Osteoblast (primary cell): ENCODE data around the gene TTC3. TPM values are rescaled to one million over a fixed set of nuclear protein-coding genes. Genes with fewer than 3 reads are reported as not detected.

Experiments used
- DNase-seq: peaks from one replicate; pipeline ENCODE4 v3.0.0; 2011; ENCODE audit warnings: low spot score, mixed read lengths; ENCODE audit not compliant: insufficient read length; ENCODE audit errors: missing footprints
- H2AFZ ChIP-seq: 2 replicates; pipeline ENCODE4 v1.6.0; 2011; ENCODE audit warnings: mild to moderate bottlenecking, low read length
- H3K27ac ChIP-seq: 2 replicates; pipeline ENCODE4 v1.5.1; 2011; ENCODE audit warnings: mild to moderate bottlenecking, low read depth, low read length, moderate library complexity
- H3K27me3 ChIP-seq: 2 replicates; pipeline ENCODE4 v1.6.0; 2012; ENCODE audit warnings: mild to moderate bottlenecking, control low read depth, inconsistent platforms, low read length, moderate library complexity; ENCODE audit not compliant: insufficient read depth
- H3K36me3 ChIP-seq: 2 replicates; pipeline ENCODE4 v1.5.1; 2011; ENCODE audit warnings: mild to moderate bottlenecking, low read length, control low read depth, moderate library complexity; ENCODE audit not compliant: insufficient read depth
- H3K4me1 ChIP-seq: 2 replicates; pipeline ENCODE4 v1.5.1; 2011; ENCODE audit warnings: mild to moderate bottlenecking, low read length, control low read depth, moderate library complexity; ENCODE audit not compliant: insufficient read depth
- H3K4me2 ChIP-seq: 2 replicates; pipeline ENCODE4 v1.6.0; 2011; ENCODE audit warnings: mild to moderate bottlenecking, low read length; ENCODE audit not compliant: insufficient read depth
- H3K4me3 ChIP-seq: fragments of 200-600 bp; sonication (generic); 3 replicates; pipeline ENCODE4 v1.5.1; 2012; ENCODE audit warnings: mild to moderate bottlenecking, low read length, inconsistent platforms; ENCODE audit not compliant: insufficient read depth
- H3K79me2 ChIP-seq: 2 replicates; pipeline ENCODE4 v1.6.0; 2012; ENCODE audit warnings: mild to moderate bottlenecking, low read length, control low read depth, inconsistent platforms; ENCODE audit not compliant: insufficient read depth
- H3K9me3 ChIP-seq: 2 replicates; pipeline ENCODE4 v1.5.1; 2011; ENCODE audit warnings: low read depth, low read length, control low read depth
- H4K20me1 ChIP-seq: 2 replicates; pipeline ENCODE4 v1.6.0; 2012; ENCODE audit warnings: mild to moderate bottlenecking, low read length, control low read depth; ENCODE audit not compliant: insufficient read depth
- total RNA-seq: library from RNA; depleted of rRNA; stranded (reverse); fragments of >200 nt; gene quantifications from 2 replicates; pipeline ENCODE4 v1.2.3, GENCODE V29; 2012
- TF ChIP-seq, protein P1 (sequence below): IDR thresholded peaks from 2 replicates; pipeline ENCODE4 v1.5.1; 2011; ENCODE audit warnings: mild to moderate bottlenecking, low read depth, low read length, moderate library complexity; ENCODE audit errors: extremely low read depth

The TTC3 gene
- total RNA-seq, 1 donor, result 364 TPM

DNA sequence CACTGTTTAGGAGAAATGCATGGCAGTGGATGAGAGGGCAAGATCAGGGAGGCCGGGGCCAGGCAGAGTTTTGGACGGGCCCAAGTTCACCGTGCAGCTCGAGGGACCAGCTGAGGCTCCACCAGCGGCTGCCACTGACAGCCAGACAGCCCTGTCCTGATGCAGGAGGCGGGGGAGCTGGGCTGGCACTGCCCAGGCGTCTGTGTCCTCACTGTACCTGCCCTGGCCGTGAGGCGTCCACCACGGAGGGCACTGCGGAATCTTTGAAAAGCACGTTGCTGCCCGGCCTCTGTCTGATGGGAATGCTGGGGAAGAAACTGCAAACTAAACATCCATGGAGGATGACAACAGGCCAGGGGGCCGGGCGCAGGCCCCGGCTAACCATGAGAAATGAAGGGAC lies 158.6 kb downstream of the TTC3 start:
- TF ChIP-seq, protein P1, sequence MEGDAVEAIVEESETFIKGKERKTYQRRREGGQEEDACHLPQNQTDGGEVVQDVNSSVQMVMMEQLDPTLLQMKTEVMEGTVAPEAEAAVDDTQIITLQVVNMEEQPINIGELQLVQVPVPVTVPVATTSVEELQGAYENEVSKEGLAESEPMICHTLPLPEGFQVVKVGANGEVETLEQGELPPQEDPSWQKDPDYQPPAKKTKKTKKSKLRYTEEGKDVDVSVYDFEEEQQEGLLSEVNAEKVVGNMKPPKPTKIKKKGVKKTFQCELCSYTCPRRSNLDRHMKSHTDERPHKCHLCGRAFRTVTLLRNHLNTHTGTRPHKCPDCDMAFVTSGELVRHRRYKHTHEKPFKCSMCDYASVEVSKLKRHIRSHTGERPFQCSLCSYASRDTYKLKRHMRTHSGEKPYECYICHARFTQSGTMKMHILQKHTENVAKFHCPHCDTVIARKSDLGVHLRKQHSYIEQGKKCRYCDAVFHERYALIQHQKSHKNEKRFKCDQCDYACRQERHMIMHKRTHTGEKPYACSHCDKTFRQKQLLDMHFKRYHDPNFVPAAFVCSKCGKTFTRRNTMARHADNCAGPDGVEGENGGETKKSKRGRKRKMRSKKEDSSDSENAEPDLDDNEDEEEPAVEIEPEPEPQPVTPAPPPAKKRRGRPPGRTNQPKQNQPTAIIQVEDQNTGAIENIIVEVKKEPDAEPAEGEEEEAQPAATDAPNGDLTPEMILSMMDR, result no peak
- Histone ChIP-seq H4K20me1 (no peaks in the 10 kb centered on the region), H3K27ac (no peak overlapping the region), H2AFZ (no peak overlapping the region), H3K36me3 (peaks cover 65% of the 10 kb centered on the region), H3K27me3 (no peaks in the 10 kb centered on the region), H3K9me3 (no peaks in the 10 kb centered on the region), H3K4me3 (no peak overlapping the region), H3K4me1 (no peaks in the 10 kb centered on the region), H3K79me2 (peaks cover 6% of the 10 kb centered on the region), H3K4me2 (no peak overlapping the region)
- DNase-seq, result no peak

- peaks cover 2% of the 10 kb centered on the region for H4K20me1 ChIP-seq
- no peaks in the 10 kb centered on the region for H3K27me3 ChIP-seq
- no peak overlapping the region for H3K4me2 ChIP-seq
- TF ChIP-seq, protein P1, result no peak
- no peak overlapping the region for H3K27ac ChIP-seq
- H3K4me3 ChIP-seq, result no peak overlapping the region
- H3K4me1 ChIP-seq, result no peaks in the 10 kb centered on the region
- peaks cover 66% of the 10 kb centered on the region for H3K36me3 ChIP-seq
- H3K79me2 ChIP-seq, result peaks cover 8% of the 10 kb centered on the region
- H3K9me3 ChIP-seq, result no peaks in the 10 kb centered on the region
- H2AFZ ChIP-seq, result no peak overlapping the region
- DNase-seq, result no peak
Measured at GRCh38 chr21:37232274-37233018, 159.4 kb downstream of the TTC3 start.

- Histone ChIP-seq H3K9me3 (no peaks in the 10 kb centered on the region), H3K79me2 (peaks cover 14% of the 10 kb centered on the region), H3K36me3 (peaks cover 66% of the 10 kb centered on the region), H2AFZ (no peak overlapping the region), H4K20me1 (peaks cover 2% of the 10 kb centered on the region), H3K4me2 (no peak overlapping the region), H3K27ac (no peak overlapping the region), H3K4me1 (no peaks in the 10 kb centered on the region), H3K27me3 (no peaks in the 10 kb centered on the region), H3K4me3 (no peak overlapping the region)
- TF ChIP-seq, protein P1, result no peak
- DNase-seq, result no peak
Measured at GRCh38 chr21:37233551-37234146, 160.6 kb downstream of the TTC3 start.

GRCh38 chr21:37237346-37237745 lies 164.3 kb downstream of the TTC3 start:
- TF ChIP-seq, protein P1, result no peak
- no peaks in the 10 kb centered on the region for H3K4me1 ChIP-seq
- H3K4me2 ChIP-seq, result no peak overlapping the region
- H3K4me3 ChIP-seq, result no peak overlapping the region
- peaks cover 16% of the 10 kb centered on the region for H4K20me1 ChIP-seq
- H3K9me3 ChIP-seq, result no peaks in the 10 kb centered on the region
- H3K27ac ChIP-seq, result no peak overlapping the region
- H3K27me3 ChIP-seq, result no peaks in the 10 kb centered on the region
- H3K79me2 ChIP-seq, result peaks cover 45% of the 10 kb centered on the region
- no peak overlapping the region for H2AFZ ChIP-seq
- H3K36me3 ChIP-seq, result peaks cover 62% of the 10 kb centered on the region
- no peak for DNase-seq
